GM19463 (cell line): ENCODE results near the gene GPR148.

Source experiments
- ATAC-seq: cut with Tn5 transposase; IDR thresholded peaks from one replicate; pipeline ENCODE4 v1.9.1; 2021; ENCODE audit warnings: mild to moderate bottlenecking, moderate library complexity; ENCODE audit not compliant: unreplicated experiment

GPR148 gene

DNA sequence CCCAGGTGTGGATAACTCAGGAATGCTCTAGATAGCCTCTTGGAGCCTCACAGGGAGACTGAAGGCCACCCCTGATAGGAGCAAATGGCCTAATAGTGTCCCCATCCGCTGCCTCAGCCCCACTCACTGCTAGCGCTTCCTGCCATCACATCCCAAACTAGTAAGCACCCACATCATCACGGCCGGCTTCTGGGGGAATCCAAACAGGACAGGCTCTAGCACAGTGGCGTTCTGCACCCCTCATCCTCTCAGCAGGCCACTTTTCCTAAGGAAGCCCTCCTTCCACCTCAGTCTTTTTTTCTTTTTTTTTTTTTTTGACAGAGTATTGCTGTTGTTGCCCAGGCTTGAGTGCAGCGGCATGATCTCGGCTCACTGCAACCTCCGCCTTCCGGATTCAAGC lies 20.2 kb downstream of the GPR148 start:
- no peak for ATAC-seq

DNA sequence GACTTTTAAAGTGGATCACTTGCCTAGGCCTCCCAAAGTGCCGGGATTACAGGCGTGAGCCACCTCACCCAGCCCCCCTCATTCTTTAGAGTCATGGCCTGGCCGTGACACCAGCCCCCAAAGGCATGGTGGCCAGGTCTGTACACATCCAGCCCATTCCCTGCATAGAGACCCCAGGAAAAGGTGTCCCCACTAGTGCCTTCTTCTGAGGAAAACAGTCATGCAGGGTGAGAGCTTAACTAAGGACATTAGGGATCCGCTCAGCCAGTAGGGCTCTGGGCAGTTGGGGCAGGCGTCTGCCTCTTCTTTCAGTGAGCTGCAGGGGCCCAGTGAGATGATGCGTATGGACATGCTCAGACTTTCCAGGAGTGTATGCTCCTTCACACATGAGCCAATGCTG lies 20.8 kb downstream of the GPR148 start:
- no peak for ATAC-seq

DNA sequence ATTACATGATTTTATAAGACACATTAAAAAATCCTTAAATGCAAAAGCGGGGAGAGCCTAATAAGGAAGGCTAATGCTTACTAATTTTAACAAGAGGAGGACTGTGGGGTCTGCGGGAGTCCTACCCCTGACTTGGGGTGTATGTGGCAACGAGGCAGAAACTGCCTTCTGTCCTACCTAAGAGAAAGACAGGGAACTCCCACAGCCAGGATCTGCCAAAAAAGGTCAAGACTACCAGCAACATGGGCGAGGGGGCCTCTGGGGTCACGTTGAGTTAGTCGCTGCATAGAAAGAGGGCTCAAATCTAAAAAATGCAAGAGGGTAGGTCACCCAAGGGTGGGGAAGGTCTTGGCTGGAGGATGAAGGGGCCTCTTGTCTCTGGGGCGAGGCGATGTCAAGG lies 25.9 kb downstream of the GPR148 start:
- ATAC-seq: no peak

DNA sequence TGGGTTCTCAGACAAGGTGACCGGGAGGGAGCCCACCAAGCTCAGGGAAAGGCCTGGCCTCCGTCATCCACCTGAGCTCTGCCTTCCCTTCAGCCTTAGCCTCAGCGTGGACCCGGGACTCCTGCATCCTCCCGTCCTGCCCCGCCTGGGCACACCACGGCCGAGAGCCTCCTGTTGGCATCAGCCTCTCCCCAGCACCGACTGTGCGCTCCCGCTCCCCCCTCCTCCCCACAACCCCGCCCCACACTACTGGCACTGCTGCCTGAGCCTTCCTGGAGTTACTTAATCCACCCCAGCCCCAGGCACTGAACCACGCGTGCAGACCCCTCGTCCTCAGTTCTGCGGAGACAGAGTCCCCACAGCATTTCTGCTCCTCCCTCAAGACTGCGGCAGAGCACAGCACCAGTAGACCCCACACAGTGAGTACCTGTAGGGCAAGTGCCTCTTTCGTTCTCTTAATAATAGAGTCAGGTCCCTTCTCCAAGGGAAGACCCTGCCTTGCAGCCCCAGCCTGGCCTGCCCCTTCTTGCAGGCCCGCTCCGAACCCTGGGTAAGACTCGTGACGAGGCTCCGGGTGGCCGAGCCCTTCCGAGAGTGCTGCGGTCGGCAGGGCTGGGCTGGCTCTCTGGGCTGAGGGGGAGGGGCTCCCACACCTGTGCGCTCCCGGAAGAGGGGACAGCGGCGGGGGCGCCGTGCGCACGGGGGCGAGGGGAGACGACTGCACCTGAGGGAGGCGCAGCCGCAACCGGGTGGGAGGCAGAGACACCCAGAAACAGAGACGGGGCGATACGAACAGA lies 26.6 kb downstream of the GPR148 start, which contains the start of gene AMER3:
Gene AMER3, plus strand, starts transcription at position 285 of the 797 bp plus-strand sequence. CDS start 6,533 bp downstream, outside the sequence.
- no peak for ATAC-seq

DNA sequence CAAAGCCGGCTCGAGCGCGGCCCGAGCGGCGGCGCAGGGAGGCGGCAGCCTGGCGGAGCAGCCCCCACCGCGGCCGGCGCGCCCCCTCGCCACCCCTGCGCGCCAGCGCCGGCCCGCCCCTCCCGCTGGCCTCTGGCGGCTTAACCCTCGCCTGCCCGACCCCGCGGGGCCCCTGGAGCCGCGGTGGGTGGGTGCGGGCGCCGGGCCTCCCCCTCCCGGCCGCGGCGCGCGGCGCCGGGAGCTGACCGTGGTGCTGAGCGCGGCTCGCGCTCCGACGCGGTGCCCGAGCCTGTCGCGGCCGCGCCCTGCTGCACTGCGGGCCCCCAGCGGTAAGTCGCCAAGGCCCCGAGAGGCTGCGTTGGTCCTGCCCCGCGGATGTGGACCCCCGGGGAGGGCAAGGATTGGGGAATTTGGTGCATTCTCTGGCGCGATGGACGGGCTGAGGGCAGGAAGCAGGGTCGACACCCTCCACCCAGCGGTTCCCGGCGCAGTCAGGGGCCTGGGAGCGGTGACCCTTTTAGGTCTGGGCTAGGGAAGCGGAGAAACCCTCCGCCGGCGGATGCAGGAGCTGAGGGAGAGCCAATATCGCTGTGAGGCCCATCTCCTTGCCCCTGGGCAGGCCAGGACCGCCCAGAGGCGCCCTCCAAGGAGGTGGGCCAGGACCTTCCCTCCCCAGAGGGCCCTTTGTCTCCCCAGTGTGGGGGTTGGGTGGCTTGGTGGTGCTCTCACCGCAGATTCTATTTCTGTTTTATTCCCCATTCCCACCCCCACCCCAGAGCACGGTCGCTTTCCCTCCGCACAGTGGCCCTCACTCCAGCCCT lies 27.4 kb downstream of the GPR148 start:
- ATAC-seq: no peak

DNA sequence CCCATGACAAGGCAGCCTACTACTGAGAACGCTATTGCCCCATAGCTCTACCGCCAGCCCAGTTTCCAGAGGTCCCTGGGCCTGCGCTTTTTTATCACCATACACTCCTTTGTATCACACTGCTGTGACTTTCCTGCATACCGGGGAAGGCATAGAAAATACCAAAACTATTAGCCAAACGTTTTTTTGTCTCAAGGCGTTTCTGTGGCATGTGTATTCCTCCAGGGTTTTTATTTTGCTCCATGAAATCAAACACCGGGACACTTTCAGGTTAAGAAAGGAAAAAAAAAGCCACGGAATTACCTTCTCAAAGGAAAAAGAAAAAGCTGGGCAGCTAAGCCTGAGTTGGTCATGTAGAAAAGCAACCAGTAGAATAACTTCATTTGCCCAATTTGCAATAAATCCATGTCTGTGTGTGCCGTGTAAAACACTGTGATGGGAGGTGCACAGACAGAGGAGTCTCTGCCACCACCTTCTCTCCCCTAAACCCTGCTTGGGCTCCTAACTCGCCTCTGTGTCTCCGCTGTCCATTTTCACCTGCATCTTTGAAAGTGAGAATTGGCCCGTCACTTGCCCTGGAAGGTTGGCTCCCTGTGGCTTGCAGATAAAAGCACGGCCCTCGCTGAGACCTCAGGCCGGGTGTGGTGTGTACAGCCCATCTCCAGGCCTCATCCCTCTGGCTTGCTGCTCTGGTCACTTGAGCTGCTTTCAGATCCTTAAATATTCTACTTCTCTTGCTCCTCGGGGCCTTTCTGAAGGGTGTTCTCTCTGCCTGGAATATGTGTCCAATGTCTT lies 28.2 kb downstream of the GPR148 start:
- ATAC-seq: no peak

DNA sequence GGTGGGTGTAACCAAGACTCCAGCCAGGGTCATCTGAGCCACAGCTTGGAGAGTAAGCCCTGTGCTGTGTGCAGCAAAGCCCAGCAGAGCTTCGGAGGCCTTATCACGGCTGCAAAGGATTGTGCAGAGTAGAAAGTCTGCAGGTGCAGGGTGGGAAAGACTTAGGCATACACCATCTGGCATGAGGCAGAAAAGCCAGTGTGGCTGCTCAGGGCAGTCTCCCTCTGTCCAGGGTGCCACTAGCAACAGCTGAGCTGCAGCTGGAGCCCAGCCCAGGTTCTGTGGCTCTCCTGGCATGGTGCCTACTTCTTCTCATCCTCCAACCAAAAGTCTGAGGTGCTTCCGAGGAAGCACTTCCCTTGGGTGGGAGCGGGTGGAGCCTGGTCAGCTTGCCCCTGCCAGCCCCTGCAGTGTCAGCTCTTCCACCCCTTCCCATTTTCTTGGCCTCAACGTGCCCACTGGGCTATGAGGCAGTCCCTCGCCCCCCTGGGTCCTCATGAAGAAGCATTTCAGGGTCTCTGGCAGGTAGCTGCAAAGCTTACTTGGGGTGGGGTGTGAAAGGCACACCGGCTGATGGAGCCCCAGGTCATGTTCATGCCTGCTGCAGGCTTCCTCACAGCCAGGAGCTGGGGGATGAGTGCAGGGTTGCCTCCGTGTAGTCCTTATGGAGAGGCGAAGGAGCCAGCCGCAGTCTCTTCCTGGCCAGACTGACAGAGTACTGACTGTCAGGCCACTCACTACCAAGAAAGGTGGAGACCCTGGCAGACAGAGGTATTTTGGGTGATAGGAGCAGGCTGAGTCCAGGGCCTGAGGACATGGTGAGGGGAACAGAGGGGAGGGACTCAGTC lies 31.3 kb downstream of the GPR148 start:
- no peak for ATAC-seq

DNA sequence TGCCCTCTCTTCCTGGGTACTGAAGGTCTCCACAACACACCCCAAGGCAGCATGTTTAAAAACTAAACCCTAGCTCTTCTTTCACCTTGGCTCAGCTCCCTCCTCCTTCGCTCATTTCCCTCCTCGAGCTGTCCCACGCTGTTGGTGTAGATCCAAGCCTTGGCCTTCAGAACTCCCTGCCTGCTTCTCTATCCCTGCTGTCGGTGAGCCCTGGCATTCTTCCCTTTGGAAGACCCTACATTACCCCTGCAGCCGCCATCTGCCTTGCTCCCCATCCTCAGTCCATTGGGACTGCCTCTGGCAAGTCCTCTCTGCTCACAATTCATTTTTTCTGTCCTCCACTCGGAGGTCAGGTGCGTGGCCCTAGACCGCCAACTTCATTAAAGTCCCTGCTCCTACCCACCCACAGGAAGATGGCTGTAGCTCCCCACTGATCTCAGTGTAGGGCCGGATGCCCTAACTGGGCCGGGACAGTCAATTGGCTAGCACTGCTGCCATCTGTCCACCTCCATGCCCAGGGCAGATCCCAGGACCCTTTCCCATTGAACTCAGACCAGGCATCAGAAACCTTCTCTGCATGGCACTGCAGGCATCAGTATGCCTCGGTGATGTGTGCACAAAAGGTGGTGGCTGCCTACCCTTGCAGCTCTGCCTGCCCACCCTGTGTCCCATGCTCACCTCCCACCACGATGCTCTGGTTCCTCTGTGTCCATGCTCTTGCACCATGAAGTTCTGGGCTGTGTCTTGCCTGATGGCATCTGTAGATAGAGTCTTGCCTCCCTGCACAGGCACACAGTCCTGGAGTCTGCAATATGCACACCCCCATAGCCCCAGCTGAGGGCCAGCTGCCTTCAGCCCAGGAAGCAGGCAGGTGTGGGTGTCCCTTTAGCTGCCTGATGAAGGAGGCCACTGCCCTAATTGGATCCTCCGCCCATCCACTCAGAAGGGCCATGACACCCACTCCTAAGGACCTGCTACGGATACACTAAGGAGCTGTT lies 32.2 kb downstream of the GPR148 start:
- ATAC-seq: no peak

DNA sequence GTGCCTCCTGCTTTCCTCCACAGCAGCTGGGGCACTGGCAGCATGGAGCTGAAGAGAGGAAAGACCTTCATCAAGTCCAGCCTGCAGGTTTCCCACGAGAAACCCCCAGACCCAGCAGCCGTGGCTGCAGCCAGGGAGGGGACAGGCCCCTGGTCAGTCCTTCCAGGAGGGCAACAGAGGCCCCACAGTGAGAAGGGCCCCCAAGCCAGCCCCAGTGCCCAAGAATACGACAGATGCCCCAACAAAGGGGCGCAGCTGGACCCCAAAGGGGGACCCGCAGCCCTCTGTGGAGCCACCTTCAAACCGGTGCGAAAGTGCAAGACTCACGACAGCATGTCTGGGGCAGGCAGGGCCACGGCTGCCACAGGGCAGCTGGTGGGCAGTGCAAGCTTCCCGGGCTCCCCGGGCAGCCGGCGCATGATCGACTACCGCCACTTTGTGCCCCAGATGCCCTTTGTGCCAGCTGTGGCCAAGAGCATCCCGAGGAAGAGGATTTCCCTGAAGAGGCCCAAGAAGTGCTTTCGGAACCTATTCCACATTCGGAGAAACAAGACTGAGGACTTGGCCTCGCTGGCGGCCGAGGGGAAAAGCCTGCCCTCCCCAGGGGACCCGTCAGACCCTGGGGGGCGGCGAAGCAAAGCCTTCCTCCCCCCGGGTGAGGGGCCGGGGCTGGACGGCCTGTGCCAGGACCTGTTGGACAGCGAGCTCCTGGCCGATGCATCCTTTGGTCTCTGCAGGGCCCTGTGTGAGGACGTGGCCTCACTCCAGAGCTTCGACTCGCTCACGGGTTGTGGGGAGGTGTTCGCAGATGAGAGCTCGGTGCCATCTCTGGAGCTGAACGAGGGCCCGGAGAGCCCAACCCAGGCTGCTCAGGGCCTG lies 33.4 kb downstream of the GPR148 start:
- no peak for ATAC-seq

DNA sequence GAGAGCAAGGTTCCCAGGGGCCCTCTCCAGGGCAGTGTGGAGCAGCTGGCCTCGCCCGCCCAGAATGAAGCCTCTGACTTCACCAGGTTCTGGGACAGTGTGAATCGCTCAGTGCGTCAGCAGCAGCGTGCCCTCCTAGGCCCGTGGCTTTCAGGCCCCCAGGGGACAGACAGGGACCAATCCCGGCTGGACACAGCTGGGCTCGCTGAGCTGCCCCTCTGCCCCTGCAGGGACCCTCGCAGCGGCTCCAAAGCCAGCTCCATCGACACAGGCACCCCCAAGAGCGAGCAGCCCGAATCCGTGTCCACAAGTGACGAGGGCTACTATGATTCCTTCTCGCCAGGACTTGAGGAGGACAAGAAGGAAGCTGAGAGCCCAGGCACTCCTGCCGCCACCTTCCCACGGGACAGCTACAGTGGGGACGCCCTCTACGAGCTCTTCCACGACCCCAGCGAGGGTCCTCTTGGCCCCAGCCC lies 34.1 kb downstream of the GPR148 start:
- no peak for ATAC-seq

DNA sequence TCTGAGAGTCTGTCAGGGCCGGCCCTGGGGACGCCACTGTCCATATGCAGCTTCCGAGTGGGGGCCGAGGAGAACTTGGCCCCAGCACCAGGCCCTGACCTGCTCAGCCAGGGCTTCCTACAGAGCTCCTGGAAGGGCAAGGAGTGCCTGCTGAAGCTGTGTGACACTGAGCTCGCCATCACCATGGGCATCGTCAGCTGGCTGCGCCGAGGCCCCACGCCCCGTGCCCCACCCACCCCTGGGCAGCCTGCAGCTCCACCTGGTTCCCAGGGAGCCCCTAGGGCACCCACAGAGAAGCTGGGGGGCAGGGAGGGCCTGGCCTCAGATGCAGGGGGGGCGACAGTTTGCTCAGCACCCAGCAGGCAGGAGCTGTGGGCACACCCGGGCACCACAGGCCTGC lies 34.5 kb downstream of the GPR148 start:
- no peak for ATAC-seq

DNA sequence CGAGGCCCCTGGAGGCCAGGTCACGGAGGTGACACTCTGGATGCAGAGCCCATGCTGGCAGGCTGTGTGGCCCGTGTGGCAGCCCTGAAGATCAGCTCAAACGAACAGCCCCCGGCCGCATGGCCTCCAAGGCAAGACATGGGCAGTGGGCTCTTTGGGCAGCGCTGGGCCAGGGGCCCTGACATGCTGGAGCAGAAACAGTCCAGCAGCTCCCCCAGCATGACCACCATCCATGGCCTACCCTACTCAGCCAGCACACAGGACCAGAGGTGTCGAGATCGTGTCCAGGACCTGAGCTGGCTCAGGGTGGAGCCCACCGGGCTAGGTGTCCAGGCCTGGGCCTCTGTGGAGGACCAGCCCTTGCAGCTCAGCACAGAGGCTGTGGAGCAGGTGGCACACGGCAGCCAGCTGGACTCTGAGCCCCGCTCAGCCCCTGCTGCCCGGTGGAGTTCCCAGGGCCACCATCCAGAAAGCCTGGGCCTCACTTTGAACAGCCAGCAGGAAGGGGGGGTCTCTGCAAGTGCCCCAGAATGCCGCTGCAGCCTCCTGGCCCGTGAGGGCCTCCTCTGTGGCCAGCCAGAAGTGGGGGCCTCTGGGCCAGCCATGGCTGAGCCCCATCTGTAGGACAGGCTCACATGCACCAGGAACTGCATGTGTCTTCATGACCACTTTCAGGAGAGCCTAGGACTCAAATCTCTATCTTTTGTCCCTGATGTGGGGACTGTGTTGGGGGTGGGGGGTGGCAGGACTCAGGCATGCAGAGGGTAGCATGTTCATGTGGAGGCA lies 35.4 kb downstream of the GPR148 start:
- ATAC-seq: no peak

DNA sequence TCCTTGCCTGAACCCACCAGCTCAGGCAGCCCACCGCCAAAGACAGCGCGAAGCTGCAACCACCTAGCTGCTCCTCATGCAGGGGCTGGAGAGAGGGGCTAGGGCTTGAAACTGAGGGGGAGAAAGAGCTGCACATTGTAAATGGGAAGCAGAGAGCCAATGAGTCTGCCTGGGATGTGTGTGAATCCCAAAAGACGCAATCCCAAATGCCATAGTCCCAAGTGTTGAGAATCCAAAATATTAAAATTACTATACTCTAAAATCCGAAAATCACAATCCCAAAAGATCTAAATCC lies 35.9 kb downstream of the GPR148 start:
- no peak for ATAC-seq

DNA sequence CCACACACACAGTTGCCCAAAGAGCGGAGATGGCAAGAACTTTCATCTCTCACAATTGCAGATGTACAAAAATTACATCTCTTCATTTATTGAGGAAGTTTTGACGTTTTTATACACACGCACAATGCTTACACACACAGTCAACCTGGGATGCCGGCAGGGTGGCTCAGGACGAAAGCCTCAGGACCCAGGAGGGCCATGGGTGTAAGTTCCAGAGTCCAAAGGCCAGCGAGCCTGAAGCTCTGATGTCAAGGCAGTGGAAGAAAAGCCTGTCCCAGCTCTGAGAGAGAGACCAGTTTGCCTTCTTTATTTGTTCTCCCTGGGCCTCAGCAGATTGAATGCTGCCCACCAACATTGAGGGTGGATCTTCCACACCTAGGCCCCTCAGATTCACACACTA lies 36.6 kb downstream of the GPR148 start:
- no peak for ATAC-seq

DNA sequence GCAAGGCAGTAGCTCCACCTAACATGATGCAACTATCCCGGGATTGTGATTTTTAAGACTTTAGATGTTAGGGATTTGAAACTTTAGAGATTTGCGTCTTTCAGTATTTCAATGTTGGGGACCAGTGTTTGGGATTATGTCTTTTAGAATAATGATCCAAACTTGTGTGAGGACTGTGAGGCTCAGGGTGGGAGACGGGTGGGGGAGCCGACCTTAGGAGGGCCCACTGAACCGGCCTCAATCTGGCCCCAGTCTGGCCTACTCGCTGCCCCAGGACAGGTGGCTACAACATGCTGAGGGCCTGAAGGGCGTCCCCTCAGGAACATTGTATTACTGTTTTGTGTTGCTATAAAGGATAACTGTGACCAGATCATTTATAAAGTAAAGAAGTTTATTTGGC lies 37.2 kb downstream of the GPR148 start:
- ATAC-seq: no peak

DNA sequence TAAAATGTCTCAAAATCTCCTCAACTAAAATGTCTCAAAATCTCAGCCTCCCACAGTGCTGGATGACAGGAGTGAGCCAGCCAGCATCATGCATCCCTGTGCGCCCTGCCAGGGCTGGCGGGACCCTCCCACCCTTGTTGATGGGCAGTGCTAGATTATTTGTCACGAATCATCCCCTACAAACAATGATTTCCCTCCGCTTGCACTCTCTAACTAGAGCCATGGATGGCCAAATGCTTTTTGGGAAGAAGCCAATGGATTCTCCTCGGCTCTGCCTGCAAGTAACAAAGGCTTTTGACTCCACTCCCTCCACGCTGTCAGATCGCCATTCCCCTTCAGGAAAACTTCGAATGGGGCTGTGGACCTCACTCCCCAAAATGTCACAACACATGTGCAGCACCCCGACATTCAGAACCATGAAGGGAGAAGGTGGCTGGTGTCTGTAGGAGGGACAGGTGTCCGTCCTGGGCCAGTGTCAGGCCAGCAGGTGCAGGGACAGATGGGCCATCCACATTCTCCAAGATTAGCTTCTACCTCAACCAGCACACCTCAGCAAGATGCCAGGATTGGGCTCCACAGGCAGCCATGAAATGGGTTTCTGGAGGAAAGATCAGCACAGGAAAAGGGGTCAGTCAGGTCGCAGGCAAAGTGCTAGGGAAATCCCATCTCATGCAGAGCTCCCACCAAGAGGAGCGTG lies 38.0 kb downstream of the GPR148 start:
- no peak for ATAC-seq

DNA sequence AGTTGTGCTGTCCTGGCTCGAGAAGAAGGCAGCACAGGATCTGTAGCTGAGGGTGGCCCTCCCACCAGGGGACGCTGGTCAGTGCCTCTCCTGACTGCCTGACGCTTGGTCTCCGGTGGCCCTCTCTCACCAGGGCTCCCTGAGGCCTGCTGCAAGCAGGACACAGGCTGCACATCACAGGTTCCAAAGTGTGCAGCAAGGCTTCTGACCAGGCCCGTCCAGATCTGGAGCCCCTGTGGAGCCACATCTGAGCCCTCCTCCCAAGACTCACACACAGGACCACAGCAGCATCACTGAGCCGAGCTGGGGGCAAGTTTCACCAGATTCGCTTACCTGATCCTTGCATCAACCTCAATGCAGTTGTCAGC lies 38.5 kb downstream of the GPR148 start:
- ATAC-seq: no peak
